Muscle layer of duodenum (tissue), 2 donors: Measurements from ENCODE around the gene C1QA.

ENCODE experiments used
- H3K27ac ChIP-seq: one replicate; pipeline ENCODE4 v1.7.0; 2013; ENCODE audit warnings: mild to moderate bottlenecking, low read length
- H3K27me3 ChIP-seq: one replicate; pipeline ENCODE4 v1.7.0; 2013; ENCODE audit warnings: low read depth, mild to moderate bottlenecking, control low read depth, low read length
- H3K36me3 ChIP-seq, 2 donors: one replicate each; pipeline ENCODE4 v1.7.0; 2013; ENCODE audit warnings: low read length in 2 of 2, control low read depth in 1 of 2, mild to moderate bottlenecking in 1 of 2; ENCODE audit not compliant: insufficient read depth in 2 of 2, control insufficient read depth in 1 of 2
- H3K4me1 ChIP-seq, 2 donors: one replicate each; pipeline ENCODE4 v1.7.0; 2013; ENCODE audit warnings: low read length in 2 of 2, mild to moderate bottlenecking in 2 of 2, control low read depth in 1 of 2, moderate library complexity in 1 of 2; ENCODE audit not compliant: insufficient read depth in 2 of 2, control insufficient read depth in 1 of 2
- H3K4me3 ChIP-seq, 2 donors: one replicate each; pipeline ENCODE4 v1.7.0; 2013; ENCODE audit warnings: low read length in 2 of 2, low read depth in 1 of 2, mild to moderate bottlenecking in 1 of 2
- H3K9me3 ChIP-seq, 2 donors: one replicate each; pipeline ENCODE4 v1.7.0; 2013; ENCODE audit warnings: low read length in 2 of 2, control low read depth in 1 of 2, mild to moderate bottlenecking in 1 of 2; ENCODE audit not compliant: control insufficient read depth in 1 of 2
- donor health status: healthy.

The C1QA gene

DNA sequence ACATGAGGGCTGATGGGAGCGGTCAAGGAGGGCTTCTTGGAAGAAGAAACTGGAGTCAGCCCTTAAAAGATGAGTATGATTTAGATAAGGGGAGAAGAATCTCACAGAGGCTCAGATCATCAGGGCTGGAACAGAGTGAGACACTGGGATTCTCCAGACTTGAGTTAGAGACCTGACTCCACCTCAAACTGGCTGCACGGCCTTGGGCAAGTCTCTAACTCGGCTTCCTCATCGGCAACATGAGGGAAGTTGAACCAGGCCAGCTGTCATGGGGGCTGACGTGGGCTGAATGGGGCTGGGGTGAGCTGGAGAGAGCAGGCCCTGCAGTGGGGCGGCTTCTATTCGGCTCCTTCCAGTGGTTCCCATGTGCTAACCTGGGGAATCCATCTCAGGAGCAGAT lies 9.5 kb downstream of the C1QA start:
- Histone ChIP-seq H3K27ac (no peak overlapping the region), H3K4me3 (peak overlapping the region in 1 of 2 donors; percentile 13), H3K27me3 (no peaks in the 10 kb centered on the region), H3K9me3 (no peaks in the 10 kb centered on the region), H3K4me1 (peaks cover 0 to 4% of the 10 kb centered on the region in 2 donors), H3K36me3 (no peaks in the 10 kb centered on the region)

DNA sequence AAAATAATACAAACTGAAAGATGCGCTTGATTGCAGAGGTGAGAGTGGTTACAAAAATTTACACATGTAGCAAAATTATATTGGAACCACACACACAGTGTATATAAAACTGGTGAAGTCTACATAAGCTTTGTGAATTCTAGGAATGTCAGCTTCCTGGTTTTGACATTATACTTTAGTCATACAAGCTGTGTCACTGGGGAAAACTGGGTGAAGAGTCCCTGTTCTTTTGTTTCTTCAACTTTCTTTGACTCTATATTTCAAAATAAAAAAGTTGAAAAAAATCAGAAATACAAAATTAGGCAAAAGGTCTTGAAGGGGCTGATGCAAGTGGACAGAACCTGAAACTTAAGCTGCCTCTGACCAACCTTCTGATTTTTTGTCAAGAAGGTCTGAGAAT lies 10.0 kb downstream of the C1QA start:
- no peaks in the 10 kb centered on the region for H3K27me3 ChIP-seq
- no peak overlapping the region for H3K4me3 ChIP-seq
- no peak overlapping the region for H3K27ac ChIP-seq
- H3K36me3 ChIP-seq: no peaks in the 10 kb centered on the region
- H3K4me1 ChIP-seq: peaks cover 0 to 4% of the 10 kb centered on the region in 2 donors
- H3K9me3 ChIP-seq: no peaks in the 10 kb centered on the region

DNA sequence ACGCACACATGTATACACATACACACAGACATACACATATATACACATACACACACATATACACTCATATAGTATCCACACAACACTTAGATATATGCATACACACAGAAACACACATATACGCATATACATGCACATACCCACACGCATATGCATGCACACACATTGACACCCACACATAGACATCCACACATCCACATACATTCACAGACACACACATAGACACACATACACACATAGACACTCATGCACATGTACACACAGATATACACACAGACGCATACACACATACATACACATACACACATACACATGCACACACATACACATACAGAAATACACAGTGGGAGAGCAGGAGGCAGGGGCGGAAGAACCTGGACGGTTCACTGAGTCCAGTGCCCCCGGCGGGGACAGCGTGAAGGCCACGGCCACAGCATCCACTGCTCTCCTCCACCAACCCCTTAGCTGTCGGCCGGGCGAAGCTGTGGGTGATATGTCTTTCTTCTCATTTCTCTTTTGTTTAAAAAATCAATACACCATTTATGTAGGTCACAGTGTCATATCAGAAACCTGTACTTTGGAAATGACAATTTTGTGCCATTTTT lies 13.8 kb downstream of the C1QA start:
- Histone ChIP-seq H3K27ac (no peak overlapping the region), H3K4me1 (no peaks in the 10 kb centered on the region), H3K27me3 (no peaks in the 10 kb centered on the region), H3K9me3 (no peaks in the 10 kb centered on the region), H3K36me3 (no peaks in the 10 kb centered on the region), H3K4me3 (no peak overlapping the region)

DNA sequence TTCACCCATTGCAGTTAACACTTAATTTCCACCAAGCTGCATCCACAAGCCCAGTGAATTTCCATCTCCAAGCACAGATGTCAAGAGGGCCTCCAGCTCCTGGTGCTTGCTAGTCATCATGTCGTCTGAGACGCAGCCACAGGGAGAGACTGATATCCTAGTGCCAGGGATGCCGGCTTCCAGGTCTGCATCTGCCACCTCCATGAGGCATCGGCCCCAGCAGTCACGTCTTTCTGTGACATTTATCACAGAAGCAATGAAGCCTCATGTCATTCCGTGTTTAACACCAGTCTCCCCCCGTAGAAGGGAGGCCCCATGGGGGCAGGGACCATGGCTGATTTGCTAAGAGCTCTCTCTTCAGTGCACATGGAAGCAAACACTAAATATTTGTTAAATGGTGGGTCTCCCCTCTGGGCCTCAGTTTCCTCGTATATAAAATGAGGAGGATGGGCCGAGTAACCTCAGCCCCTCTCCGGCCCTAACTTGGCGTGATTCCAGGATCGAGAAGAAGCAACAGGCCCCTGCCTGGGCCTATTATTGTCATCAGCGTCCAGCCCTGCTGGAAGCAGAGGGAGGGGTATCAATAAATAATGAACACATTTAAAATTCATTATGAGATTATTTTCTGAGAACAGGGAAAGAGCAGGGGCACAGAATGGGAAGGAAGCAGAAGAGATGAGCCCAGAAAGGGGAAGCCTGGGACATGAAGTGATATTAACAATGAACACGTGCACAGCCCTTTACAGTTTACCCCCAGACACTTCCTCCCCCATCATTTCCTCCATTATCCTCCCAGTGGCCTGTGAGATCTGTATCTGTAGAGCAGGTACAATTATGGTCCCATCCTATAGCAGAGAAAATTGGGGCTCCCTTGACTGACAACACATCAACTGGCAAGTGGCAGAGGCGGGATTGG lies 15.8 kb downstream of the C1QA start:
- Histone ChIP-seq H3K36me3 (no peaks in the 10 kb centered on the region), H3K27ac (no peak overlapping the region), H3K9me3 (no peaks in the 10 kb centered on the region), H3K4me3 (no peak overlapping the region), H3K27me3 (peaks cover 3% of the 10 kb centered on the region), H3K4me1 (no peaks in the 10 kb centered on the region)

DNA sequence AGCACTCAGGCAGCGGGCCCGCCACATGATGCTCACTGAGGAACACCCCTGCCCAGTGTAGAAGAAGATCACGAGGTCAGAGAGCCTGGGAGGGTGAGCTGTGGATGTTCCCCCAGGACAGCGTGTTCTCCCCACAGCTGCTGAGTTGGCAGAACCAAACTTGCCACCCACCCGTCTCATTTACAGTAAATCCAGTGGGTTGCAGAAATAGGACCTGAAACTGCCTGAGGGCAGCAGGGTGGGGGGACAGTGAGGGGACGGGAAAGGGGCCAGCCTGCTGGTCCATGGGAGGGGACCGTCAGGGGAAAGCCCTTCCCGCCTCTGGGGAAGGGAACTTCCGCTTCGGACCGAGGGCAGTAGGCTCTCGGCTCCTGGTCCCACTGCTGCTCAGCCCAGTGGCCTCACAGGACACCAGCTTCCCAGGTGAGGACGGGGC lies 16.5 kb downstream of the C1QA start, which contains the start of gene C1QB:
Gene C1QB (plus strand): TSS at position 356 of the 436 bp plus-strand sequence. CDS start 6,227 bp downstream, outside the sequence.
- H3K9me3 ChIP-seq: no peaks in the 10 kb centered on the region
- H3K4me1 ChIP-seq: no peaks in the 10 kb centered on the region
- no peaks in the 10 kb centered on the region for H3K36me3 ChIP-seq
- peaks cover 3% of the 10 kb centered on the region for H3K27me3 ChIP-seq
- no peak within 1 kb of the TSS for H3K27ac ChIP-seq
- H3K4me3 ChIP-seq: peak within 1 kb of the TSS; percentile 23 to 44

DNA sequence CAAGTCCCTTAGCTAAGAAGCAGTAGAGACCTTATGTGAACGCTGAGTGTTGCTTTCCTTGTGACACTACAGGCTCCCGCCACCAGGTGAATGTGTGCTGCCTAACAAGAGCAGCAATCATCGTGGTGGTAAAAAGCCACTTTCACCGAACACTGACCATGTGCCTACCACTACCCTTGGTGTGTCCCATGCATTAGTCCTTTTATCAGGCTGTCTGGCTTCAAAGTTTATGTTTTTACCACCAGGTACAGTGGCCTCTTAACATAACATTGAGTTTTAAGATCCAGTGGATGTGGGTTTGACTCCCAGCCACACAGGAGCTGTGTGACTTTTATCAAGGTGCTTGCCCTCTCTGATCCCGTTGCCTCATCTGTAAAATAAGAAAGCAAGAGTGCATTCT lies 18.3 kb downstream of the C1QA start:
- H3K9me3 ChIP-seq: no peaks in the 10 kb centered on the region
- H3K4me1 ChIP-seq: no peaks in the 10 kb centered on the region
- no peaks in the 10 kb centered on the region for H3K36me3 ChIP-seq
- peaks cover 3% of the 10 kb centered on the region for H3K27me3 ChIP-seq
- no peak overlapping the region for H3K27ac ChIP-seq
- peak overlapping the region; percentile 23 to 45 for H3K4me3 ChIP-seq

DNA sequence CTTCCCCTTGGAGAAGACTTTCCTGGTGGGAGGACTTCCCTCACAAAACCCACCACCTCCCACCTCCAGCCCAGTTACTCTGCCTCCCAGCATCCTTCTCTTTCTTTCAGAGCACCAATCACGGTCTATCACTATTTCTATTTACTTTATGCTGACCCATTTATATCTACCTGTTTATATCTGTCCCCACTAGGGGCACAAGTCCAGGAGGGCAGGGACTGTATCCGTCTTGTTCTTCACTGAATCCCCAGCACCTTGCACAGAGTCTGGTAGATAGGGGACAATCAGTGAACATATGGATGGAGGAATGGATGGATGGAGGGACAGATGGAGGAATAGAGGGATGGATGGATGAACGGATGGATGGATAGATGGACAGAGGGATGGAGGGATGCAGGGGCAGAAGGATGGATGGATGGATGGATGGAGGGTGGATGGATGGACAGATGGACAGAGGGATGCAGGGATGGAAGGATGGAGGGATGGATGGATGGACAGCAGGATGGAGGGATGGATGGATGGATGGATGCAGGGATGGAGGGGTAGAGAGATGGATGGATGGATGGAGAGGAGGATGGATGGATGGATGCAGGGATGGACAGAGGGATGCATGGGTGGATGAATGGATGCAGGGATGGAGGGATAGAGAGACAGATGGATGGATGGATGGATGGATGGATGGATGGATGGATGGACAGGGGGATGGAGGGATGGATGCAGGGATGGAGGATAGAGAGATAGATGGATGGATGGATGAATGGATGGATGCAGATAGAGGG lies 22.1 kb downstream of the C1QA start:
- H3K4me3 ChIP-seq: no peak overlapping the region
- no peaks in the 10 kb centered on the region for H3K36me3 ChIP-seq
- H3K27me3 ChIP-seq: peaks cover 3% of the 10 kb centered on the region
- no peak overlapping the region for H3K27ac ChIP-seq
- H3K9me3 ChIP-seq: no peaks in the 10 kb centered on the region
- no peaks in the 10 kb centered on the region for H3K4me1 ChIP-seq

DNA sequence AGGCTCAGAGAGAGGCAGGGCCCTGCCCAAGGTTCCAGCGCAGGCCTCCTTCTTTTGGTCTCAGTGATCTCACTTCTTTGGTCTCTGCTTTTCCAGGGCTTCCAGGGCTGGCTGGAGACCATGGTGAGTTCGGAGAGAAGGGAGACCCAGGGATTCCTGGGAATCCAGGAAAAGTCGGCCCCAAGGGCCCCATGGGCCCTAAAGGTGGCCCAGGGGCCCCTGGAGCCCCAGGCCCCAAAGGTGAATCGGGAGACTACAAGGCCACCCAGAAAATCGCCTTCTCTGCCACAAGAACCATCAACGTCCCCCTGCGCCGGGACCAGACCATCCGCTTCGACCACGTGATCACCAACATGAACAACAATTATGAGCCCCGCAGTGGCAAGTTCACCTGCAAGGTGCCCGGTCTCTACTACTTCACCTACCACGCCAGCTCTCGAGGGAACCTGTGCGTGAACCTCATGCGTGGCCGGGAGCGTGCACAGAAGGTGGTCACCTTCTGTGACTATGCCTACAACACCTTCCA lies 24.4 kb downstream of the C1QA start:
- Histone ChIP-seq H3K9me3 (no peaks in the 10 kb centered on the region), H3K27me3 (peaks cover 3% of the 10 kb centered on the region), H3K4me3 (no peak overlapping the region), H3K36me3 (no peaks in the 10 kb centered on the region), H3K27ac (no peak overlapping the region), H3K4me1 (no peaks in the 10 kb centered on the region)

DNA sequence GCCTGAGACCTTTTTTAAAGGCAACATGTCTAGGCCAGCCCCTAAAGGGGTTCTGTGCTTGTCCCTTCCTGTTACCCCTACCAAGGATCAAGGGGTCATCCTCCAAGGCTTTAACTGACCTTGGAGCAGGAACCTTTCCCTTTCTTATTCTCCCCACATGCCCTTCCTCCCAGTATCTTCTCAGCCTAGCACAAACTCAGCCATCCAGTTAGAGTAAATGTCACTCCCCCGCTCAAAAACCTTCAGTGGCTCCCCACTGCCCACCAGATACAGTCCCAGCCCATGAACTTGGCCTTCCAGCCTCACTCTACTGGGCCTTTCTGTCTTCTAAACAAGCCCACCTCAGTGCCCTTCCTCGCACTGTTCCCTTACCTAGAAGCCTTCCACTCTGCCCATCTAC lies 25.5 kb downstream of the C1QA start:
- no peaks in the 10 kb centered on the region for H3K4me1 ChIP-seq
- no peak overlapping the region for H3K4me3 ChIP-seq
- H3K9me3 ChIP-seq: no peaks in the 10 kb centered on the region
- no peaks in the 10 kb centered on the region for H3K36me3 ChIP-seq
- no peak overlapping the region for H3K27ac ChIP-seq
- no peaks in the 10 kb centered on the region for H3K27me3 ChIP-seq

DNA sequence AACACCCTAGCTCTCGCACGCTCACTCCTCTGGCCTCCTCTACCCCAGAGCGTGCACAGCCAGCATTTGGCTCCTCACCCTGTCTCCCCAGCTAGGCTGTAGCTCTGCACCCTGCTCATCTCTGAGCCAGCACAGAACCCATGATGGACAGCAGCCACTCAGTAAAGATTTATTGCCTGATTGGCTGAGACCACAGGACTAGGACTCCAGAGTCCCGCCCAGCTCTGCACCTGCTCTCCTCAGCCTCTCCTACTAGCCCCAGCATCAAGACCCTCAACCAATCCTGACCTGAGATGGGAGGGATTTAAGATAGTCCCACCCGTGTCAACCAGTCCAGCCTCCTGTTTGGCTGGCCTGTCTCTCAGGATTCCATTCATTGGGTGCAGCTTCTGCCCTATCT lies 25.9 kb downstream of the C1QA start:
- H3K36me3 ChIP-seq: no peaks in the 10 kb centered on the region
- no peaks in the 10 kb centered on the region for H3K9me3 ChIP-seq
- no peak overlapping the region for H3K4me3 ChIP-seq
- H3K27me3 ChIP-seq: no peaks in the 10 kb centered on the region
- H3K27ac ChIP-seq: no peak overlapping the region
- no peaks in the 10 kb centered on the region for H3K4me1 ChIP-seq

DNA sequence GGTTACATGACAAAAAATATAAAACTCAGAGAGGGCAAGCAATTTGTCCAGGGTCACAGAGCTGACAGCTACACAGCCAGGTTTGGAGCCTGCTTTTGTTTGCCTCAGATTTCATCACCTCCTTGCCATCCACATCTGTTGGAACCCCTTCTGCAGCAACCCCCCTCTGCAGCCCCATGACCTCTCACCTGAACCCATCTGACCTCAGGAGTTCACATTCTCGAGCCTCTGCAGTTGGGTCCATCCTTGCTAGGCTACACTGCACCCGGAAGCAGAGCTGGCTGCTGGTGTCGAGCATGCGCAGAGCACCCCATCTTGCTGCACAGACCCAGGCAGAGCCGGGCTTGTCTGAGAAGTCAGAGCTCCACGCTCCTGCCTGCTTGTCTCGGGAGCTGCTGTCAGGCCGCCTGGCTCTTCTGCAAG lies 26.6 kb downstream of the C1QA start:
- Histone ChIP-seq H3K27ac (no peak overlapping the region), H3K9me3 (no peaks in the 10 kb centered on the region), H3K4me3 (no peak overlapping the region), H3K4me1 (no peaks in the 10 kb centered on the region), H3K27me3 (no peaks in the 10 kb centered on the region), H3K36me3 (no peaks in the 10 kb centered on the region)
